Activated CD4-positive, alpha-beta T cell treated with anti-CD3 and anti-CD28 coated beads, Interleukin-2, amount 50 U/mL, for 4 hours (primary cell): ENCODE results near the gene TEAD1.

Experiments used
- DNase-seq, 2 experiments: peaks; one replicate each; pipeline ENCODE4 v3.0.0-alpha.2; 2020

The TEAD1 gene

DNA sequence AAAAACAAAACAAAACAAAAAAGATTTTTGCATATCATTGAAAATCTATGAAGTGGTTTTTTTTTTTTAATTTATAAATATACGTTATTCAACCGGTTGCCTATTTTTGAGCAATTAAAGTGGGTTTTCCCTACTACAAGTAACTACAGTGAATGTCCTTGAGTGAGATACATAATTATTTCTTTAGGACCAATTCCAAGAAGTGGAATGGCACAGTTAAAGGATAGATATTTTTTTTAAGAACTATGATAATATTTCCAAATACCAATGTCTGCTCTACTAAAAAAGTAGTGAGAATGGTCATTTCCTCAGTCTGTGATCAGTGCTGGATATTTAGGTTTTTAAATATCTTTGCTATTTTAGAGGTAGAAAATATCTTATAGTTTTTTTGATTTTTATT is 118.8 kb downstream of the TEAD1 start:
- no peak for DNase-seq

DNA sequence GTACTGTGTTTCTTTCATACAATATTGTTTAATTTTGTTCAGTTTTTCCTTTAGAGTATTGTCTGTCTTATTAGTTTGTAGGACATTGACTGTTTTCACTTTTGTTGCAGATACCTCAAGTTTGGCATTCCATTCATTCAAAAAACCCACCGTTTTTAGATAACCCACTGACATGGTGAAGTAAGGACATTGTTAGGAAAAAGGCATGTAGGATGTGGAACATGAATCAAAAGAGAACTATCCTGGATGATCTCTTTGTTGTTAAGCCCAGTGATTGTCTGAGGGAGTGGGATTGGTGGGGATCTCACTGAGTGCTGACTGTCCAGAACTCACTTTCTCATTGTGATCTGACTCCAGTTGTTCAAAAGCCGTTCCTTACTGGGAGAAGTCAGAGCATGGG is 119.3 kb downstream of the TEAD1 start:
- no peak for DNase-seq

DNA sequence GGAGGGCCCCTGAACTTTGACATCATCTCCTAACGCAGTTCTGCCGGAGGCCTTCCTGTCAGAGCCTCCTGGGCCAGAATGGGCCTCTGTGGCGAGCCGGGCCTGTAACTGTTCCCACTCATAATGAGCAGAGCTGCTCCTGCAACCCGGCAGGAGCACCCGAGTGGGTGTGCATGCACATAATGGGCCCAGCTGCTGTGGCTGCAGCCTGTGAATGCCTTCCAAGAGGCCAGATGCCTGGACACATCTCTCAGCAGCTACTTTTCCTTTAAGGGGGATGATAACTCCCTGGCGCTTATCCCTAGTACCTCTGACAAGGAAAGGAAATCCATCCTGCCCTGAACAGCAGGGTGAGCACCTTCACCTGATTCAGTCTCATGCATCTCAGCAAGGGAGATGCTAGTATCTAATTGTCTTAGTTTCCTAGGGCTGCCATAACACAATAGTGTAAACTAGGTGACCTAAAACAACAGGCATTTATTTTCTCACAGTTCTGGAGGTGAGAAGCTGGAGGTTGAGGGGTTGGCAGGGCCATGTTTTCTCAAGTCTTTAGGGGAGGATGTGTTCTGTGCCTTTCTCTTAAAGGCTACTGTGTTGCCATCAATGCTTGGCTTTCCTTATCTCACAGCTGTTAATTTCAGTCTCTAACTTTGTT is 120.5 kb downstream of the TEAD1 start:
- DNase-seq, result no peak

DNA sequence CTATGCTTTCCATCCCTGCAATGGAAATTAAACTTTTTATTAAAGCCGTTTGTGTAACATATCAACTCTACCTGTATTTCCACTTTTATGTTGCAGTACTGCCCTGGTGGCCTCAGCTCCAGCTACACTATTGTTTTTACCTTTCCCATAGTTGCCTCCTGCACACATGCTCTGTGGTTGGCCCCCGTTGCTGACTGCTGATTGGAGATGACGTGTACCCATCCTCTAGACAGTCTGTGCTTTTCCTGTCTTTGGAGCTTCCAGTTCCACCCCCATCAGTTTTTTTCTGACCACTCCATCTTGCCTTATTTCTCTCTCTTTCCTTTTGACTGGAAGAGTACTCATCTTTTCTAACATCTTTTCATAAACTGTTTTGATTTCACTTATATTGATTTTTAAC is 123.8 kb downstream of the TEAD1 start:
- no peak for DNase-seq

DNA sequence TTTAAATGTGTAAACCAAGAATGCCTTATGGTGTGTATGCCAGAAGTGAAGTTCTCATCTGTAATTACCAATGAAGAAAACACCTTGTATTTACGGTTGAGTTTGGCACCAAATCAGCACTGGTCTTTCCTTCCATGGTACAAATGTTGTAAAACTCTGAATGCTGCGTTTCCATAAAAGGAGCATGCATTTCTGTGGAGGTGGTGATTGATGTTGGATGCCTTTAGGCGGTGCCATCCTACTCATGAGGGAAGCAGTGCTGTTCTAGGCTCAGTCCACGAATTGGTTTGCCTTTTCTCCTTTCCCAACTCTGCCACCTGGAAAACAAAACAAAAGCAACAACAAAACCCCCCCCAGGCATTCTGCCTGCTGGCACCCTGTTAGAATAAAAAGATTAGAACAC is 124.4 kb downstream of the TEAD1 start:
- DNase-seq, result no peak

DNA sequence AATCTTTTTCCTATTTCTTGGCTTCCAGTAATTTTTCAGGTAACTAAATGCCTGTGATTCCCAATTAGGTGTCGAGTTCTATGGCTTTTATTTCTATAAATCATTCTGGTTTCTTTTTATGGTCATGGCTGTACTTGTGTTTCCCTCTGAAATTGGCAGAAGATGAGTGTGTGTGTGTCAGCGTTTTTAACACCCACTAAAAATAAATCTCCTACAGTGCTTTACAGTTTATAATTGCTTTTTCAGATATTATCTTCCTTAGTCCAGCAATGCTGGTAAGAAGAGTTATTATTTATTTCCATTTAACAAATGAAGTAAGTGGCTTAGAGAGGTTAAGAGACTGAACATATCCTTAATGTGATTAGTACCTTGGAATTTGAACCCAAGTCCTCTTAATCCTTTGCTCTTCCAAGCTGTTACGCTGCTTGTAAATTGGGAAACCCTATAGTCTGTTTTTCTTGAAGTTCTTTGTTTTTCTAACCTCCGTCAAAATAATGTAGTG is 125.2 kb downstream of the TEAD1 start:
- DNase-seq, result no peak

DNA sequence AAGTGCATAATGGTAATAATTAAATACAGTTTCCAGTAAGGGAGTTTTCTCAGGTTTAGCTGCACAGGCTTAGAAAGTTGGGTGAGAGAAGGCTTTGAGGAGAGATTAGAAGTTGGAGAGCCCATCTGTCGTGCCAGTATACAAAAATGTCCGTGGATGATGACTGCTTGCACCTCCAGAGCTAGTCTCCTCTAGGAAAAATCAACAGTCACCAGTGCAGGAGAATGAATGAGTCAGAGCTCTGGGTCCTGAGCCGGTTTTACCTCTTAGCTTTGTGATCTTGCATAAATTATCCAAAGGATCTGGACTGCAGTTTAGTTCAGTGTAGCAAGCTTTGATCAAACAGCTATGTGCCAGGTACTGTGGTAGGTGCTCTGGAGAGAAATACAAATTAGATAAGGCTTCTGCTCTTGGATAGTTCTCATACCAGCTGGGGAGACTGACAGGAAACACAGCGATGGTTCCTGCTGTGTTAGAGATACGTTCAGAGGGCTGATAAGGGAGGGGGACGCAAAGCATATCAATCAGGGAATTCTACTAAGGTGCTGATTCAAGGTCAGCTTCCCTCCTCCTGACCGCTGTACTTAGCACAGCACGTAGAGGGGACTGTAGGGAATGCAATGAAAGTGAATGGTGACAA is 125.9 kb downstream of the TEAD1 start:
- no peak for DNase-seq

DNA sequence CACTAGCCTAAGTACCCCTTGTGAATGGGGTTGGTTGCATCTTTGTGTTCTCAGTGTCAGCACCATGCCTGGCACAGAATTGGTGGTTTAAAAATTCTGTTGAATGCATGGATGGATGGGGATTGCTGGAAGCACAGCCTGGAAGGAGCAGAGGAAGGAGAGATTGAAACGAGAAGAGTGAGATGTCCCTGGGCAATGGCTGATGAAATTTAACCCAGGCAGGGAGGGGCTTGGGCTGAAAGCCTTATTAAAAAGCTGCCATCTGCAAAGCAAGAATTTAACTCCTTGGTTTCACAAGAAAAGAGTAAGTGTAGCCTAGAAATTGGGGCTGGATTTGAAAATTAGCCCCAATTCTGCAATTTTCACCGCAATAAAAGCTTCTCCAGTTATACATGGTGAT is 126.7 kb downstream of the TEAD1 start:
- no peak for DNase-seq

DNA sequence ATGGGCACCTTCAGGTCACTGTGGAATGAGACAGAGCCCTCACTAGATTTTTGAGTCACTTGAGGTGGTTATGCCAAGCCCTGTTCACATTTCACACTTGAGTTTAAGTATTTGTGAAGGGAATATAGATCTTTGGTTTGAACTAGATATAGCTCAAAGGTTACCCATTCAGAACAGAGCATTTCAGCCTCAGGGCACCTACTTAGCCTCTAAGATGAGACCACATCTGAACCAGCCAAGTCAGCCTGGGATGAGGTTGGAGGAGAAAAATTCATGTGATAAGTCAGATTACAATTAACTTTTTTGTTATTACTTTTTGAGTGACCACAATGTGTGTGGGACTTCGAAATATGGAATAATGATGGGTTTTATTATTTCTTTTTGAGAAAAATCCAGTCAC is 127.8 kb downstream of the TEAD1 start:
- no peak for DNase-seq

DNA sequence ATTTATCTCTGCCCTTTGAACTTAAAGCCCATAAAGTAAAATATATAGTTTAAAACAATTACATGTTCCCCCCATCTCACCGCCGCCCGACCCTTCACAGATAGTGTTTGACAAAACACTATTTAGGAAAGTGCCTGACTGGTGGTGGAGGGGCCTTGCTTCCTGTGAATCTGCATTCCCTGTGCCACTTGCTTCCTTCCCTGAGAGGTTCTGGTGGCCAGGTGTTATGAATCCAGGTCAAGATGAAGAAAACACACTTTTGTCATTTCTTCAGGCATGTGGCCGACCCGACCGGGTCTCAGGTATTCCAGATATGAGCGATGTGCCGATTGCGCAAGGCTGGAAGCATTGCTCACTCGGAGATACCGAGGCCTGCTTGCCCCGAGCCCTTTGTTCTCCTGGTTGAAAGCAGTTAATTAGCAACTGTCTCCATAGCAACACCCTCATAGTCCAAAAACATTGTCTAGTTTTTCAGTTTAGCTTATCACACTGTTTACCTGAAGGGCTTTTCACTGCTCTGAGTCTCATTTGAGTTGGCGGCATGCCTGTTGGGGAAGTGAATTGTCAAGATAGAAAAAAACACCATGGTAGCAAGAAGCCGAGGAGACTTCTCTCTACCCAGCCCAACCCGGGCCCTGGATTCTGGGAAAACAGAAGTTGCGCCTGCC is 128.3 kb downstream of the TEAD1 start:
- no peak for DNase-seq

DNA sequence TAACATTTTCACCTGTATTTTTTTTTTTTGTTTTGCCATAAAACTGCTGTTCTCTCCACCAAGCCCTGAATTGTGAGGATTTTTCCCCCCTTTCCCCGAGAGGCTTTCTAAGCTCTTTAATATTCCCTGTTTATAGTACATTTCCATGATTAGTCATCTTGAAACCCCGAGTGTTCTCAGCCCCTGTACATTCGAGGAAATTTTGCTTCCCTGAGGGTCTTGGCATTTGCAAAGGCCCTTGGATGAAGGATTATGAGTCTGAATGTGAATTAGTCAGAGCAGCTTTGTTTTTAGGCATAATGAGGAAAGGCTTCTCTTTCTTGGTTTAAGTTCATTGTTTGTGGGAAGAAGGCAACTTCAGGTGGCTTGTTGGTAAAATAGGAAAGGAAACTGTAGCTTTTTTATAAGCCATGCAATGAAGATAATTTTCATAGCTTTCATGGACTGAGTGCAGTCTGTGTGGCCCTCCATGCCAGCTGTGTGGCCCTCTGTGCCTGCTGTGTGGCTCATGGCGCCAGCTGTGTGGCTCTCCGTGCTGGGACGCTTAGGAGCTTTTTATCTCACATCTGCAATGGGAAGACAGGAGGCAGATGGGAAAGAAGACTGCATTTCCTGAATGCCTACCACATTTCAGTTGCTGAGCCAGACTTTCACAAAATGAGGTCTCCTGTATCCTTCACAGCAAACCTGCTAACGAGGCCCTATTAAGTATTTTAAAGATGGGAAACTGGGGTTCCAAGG is 129.0 kb downstream of the TEAD1 start:
- DNase-seq, result no peak

DNA sequence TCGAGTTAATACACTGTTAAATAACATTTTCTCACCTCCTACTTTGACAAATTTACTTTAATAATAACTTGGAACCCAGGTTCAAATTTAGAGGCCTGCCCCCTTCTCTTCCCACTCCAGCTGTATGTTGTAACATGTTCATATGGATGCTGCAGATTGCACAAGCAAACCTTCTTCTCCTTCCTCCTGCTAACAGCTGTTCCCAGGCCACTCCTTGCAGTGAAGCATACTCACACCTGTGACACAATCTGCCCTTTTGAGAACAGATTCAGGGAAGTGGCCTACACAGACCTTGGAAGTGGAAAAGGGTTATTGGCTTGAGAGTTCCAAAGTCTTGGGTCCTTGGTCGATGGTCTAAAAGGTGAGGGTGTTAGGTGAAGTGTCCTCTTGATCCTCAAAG is 131.9 kb downstream of the TEAD1 start:
- no peak for DNase-seq

DNA sequence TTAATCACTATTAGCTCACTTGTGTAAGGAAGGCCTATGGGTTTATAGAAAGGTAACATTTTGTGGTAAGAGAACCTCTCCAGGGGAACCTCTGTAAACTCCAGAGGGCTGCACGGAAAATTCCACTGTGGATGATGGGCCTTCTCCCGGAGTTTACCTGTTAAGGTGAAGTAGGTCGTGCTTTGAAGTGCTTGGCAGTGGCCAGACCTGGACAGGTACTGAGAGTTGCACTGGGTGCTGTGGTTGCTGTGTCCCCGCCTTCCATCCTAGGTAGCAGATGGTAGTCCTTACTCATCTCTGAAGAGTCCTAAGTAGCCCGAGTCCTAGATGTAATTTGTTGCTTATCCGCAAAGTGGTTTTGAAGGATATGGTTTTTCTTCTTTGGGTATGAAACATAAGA is 133.4 kb downstream of the TEAD1 start:
- no peak for DNase-seq

DNA sequence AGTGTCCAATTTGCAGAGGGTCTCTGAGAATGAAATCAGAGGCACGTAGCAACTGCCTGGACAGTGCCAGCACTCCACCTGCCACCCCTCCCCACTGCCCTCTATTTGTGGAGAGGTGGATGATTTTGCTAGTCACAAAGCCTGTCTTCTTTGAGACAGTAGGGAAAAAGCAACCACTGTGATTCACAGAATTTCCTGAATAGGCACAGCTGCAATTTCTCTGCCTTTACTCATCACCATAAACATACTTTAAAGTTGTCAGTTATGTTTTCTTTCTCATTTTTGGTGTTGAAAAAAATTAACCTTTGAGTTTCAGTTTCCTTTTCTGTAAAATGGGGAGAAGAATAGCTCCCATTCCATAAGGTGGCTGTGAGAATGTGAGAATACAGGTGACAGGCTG is 134.3 kb downstream of the TEAD1 start:
- DNase-seq, result no peak

DNA sequence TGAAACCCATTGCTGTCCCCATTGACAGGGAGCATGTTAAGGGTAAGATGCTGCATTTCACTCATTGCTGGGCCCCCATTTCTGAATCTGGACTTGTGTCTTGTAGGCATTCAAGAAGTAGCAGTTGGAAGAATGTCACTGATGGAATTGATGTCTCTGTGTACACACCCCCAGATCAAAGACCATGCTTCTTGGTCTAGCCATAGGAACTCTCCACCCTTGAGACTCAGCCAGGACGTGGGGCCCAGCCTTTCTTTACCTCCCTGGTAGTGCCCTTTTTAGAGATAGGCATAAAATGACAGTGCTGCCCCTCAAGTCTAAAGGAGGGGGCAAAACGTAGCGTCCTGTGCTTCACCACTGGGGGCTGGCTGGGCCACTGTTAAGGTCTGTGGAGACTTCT is 135.1 kb downstream of the TEAD1 start:
- DNase-seq, result no peak

DNA sequence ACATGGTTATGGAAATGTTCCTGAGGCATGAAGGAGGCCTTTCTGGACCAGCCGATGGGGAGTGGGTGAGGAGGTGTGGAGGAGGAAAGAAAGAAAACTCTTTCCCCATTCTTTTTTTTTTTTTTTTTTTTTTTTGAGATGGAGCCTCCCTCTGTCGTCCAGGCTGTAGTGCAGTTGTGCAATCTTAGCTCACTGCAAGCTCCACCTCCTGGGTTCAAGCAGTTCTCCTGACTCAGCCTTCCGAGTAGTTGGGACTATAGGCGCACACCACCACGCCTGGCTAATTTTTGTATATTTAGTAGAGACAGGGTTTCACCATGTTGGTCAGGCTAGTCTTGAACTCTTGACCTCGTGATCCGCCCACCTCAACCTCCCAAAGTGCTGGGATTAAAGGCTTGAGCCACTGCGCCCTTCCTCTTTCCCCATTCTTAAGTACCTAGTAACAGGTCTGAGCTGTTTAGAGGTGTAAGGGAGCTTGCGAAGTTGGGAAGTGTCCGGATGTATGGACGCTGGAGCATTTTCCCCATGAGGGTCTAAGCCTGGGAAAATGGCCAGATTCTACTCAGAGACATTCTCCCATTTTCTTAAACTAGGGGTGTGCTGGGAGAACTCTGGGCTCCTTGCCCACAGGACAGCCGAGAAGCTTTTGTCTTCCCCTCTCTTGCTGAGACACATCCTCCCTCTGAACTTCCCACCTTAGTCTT is 135.8 kb downstream of the TEAD1 start:
- DNase-seq, result no peak

DNA sequence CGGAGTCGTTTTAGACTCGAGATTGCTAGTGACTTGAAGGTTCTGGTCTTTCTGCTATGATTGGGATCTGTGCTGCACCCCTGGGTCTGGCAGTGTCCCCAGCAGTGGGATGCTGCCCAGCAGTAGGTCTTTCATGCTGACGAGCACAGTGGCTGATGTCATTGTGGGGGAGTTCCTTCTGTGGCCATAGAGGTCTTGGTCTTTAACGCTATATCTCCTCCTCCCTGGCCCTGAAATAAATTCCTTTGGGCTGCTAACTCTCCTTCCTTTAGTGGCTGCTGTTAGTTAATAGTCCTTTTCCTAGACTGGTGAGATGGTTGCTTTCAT is 136.3 kb downstream of the TEAD1 start:
- DNase-seq, result no peak

DNA sequence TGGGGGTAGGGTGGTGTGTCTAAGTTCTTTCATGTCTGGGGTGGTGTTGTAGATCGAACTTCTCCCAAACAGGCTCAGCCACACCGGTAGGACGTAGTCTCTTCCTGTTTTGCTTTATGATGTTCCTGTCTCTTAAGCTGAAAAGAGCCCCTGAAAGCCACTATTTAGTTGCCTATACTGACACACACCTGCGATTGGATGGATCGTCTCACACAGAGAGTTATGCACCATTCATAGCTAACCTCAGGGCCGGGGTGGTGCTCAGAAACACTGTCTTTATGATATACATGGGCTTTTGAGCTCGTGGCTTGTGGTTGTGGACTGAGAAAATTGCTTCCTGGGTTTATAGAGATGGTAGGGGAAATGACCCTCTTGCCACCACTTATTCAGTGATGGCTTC is 137.6 kb downstream of the TEAD1 start:
- DNase-seq, result no peak

DNA sequence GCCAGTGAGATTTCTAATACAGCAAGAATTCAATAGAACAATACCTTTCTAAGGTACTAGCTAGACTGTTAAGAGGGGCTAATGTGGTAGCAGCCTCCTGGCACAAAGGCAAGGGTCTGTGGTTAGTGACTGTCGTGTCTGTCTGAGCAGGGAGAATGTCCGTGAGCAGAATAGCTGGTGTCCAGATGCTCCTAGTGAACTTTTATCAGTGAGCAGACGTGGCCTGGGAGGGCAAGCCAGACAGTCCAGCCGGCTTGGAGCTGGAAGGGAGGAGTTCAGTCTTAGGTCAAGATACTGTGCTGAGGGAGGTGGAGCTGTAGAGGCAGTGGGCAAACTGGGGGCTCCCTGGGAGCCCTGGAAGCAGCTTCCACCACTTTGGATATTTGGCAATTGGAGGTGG is 138.6 kb downstream of the TEAD1 start:
- no peak for DNase-seq

DNA sequence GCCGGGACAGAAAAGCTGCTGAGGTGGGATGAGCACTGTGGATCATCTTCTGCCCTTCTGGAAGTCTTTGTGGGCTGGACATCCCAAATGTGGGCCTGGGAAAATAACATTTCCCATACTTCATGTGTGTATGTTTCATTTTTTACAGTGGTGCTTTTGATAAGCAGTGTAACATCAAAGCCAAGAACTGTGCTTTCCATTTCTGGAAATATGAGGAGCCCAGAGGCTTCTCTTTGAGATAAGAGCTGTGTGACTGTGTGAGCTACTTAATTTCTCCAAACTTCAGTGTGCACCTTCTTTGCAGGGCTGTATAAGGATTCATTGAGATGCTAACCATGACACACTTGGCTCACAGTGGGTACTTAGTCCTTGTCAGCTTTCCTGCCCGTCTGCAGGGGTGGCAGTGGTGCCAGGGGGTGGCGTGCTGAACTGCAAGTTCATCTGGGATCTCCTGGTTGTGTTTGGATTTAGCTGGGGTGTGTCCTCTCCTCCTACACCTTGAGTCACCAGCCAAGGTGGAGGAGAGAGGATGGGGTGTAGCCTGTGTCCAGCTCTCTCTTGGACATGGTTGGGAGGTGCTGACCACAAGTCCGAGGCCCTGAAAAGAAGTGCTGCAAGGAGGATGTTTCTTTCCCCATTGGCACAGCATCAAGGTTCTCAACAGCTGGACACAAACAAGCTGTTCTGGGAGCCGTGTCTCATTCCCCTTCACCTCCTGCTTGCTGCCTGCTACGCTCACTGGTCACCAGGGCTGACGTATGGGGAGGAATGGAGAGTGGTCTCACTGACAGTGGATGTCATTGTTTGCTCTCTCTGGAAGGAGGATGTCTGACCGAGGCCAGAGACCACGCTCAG is 139.4 kb downstream of the TEAD1 start:
- no peak for DNase-seq

DNA sequence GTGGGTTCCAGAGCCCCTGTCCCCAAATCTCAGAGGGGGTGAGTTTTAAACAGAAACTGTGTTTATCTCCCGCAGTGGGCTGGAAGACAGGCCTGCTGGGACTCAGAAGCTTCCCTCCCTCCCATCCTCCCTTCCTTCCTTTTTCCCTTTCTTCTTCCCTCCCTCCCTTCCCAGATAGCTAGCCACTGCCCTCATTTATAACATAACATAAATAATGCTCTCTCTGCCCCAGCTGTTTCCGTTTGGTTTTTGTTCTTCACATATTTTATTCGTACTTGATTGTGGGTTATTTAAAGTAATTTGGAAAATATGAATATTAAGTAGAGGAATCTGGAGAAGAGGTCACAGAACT is 140.9 kb downstream of the TEAD1 start:
- no peak for DNase-seq

DNA sequence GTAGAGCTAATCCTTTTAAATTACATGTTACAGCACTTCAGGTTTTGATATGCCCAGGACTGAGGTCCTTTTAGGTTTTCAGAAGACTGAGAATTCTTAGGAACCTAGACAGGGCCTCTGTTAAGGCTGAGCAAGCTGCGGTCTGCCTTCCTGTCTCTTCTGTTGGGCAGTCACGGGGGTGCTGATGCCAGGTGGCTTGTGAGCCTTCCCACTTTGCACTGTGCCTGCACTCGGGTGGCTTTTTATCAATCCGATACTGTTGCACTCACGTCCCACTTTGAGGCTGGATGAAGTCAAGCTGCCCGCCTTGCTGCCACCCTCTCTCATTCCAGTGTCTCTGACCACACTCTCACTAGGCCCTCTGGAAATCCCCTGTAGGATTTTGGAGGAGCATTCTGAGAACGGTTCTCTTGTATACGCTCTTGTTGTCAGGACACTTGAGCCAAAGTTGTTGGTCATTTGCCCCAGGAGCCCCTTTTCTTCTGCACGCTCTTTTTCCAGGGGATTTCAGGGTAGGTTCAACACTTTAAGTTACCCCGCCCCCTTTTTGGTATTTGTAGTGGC is 141.8 kb downstream of the TEAD1 start:
- no peak for DNase-seq
